Fibroblast of skin of right biceps (primary cell): ENCODE data around the gene TNFRSF19.

Source experiments
- DNase-seq: peaks from one replicate; pipeline ENCODE4 v3.0.0-alpha.2; 2013

TNFRSF19 gene

DNA sequence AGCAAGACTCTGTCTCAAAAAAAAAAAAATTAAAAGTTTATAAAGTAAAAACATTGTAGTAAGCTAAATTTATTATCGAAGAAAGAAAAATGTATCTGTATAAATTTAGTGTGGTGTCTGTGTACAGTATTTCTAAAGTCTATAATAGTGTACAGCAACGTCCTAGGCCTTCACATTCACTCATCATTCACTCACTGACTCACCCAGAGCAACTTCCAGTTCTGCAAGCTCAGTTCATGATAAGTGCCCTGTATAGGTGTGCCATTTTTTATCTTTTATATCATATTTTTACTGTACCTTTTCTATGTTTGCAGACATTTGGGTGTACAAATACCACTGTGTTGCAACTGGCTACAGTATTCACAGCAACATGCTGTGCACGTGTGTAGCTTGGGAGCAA lies 118.1 kb downstream of the TNFRSF19 start:
- DNase-seq: no peak

DNA sequence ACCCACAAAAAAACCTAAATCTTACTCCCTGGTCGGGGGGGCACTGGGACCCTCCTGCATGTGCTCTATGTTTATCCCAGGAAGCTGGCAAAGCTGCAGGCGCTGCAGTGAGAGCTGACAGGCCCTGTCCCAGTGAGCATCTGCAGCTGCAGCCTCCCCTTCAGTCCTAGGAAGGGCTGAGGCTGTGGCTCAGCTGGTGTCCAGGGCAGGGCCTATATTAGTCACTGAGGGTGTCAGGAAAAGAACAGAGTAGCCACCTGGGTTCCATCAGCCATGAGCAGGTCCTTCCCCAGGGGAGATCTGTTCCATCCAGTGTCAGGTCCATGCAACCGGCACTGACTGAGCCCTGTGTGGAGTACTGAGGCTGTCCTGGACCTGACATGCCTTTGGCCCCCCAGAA lies 120.5 kb downstream of the TNFRSF19 start:
- DNase-seq: no peak

DNA sequence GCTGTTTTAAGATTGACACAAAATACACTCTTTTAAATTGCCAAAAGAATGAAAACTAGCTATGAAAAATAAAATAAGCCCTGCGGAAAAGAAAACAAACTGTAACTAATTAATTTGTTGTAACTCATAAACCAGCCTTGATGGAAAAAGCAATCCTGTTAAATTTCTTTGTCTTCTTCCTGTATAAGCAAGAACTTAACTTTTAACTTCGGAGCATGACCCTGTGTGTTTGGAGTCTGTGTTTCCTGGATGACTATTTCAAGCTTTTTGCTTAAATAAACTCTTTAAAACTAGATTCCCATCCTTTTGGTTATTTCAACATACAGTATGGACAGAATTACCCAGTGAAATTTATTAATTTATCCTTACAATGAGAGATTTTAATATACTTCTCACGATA lies 122.6 kb downstream of the TNFRSF19 start:
- no peak for DNase-seq

DNA sequence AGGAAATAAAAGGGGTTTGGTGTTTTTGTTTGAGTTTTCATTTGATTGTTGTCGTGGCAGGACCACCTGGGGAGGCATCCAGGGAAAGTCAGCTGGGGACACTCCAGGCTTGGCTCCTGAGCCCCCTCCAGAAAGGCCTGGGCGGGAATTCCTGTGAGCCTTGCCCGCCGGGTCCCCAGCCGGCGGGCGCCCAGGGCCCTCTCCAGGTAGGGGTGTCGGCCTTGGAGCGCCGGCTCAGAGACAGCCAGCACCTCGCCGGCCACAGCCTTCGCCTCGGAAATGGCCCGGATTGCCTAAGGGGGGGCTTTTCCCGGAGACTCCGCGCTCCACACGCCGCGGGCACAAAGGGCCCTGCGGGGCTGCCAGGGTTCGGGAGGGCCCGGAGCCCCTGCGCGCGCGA lies 125.0 kb downstream of the TNFRSF19 start:
- DNase-seq: no peak

DNA sequence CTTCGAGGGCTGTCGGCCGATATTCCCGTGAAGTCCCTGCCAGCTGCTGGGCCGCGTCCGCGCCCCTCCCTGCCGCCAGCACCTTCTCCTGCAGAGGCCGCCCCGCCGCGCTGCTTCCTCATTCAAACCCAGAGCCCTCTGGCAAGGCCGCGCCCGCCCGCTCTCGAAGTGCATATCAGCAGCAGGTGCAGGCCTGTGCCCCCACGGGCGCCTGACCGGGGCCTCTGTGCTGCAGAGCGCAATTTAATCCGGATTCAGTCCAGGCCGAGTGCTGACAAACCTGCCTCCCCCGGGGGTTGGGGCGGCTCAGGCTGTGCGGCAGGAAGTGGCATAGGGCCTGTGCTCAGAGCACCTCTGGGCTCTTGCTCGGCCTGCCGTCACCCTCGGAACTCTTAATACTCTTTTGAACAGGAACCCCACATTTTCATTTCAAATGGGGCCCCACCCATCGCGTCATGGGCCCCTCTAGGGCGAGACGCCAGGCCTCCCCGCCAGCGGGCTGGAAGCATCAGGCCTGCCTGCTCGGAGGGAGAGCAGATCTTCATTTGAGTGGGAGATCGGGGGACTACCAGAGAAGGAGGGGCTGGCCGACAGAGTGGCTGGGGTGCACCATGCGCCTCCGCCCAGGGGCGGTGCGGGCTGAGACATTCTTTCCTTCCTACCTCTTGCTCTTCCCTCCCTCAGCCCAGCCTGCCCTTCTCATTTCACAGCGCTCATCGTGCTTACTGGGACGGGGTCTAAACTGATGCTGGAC lies 125.7 kb downstream of the TNFRSF19 start:
- peak; percentile 36 for DNase-seq

DNA sequence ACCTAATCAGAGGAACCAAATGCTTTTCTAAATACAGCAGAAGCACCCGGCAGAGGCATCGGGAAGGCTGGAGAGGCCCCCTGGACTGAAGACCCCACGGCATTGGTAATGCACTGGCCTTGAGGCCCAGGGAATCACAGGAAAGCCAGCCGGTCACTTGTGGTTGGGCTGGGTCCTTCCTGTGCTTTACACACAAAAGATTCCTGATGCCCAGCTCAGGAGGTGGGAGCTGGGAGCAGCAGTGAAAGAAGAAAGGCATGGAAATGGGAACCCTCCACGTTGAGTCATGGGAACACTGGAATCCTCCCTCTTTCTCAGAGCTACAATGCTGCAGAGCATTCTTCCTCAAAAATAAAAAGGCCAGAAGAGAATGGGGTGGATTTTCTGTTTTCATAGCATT lies 126.4 kb downstream of the TNFRSF19 start:
- peak; percentile 35 for DNase-seq

DNA sequence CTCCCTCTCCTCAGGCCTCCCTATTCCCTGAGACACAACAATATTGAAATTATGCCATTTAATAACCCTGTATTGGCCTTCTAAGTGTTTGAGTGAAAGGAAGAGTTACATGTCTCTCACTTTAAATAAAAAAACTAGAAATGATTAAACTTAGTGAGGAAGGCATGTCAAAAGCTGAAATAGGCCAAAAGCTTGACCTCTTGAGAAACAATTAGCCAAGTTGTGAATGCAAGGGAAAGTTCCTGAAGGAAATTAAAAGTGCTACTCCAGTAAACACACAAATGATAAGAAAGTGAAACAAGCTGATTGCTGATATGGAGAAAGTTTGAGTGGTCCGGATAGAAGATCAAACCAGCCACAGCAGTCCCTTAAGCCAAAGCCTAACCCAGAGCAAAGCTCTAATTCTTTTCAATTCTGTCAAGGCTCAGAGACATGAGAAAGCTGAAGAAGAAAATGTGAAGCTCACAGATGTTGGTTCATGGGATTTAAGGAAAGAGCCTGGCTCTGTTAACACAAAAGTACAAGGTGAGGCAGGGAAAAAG lies 127.6 kb downstream of the TNFRSF19 start:
- DNase-seq: no peak

DNA sequence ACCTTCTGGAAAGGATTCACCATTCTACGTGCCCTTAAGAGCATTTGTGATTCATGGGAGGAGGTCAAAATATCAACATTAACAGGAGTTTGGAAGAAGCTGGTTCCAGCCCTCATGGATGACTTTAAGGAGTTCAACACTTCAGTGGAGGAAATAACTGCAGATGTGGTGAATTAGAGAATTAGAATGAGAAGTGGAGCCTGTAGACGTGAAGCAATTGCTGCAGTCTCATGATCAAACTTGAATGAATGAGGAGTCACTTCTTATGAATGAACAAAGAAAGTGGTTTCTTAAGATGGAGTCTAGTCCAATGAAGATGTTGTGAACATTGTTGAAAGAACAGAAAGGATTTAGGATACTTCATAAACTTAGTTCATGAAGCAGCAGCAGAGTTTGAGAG lies 129.1 kb downstream of the TNFRSF19 start:
- no peak for DNase-seq

DNA sequence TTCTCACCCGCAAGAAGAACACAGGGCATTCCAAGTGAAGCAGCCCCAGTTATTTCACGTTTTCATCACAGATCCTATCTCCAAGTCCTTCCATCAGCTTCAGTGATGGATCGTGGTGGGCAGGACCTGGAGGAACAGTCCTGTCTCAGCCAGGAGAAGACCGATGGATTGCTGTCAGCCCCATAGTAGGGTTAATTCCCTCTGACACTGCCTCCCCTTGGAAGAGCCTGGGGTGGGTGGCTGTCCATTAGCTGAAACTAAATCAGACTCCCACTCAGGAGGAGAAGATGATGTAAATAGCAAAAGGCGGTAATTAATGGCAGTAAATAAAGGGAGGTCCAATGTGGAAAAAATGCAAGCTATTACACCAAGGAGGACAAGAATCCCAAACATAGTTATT lies 131.0 kb downstream of the TNFRSF19 start:
- DNase-seq: no peak

DNA sequence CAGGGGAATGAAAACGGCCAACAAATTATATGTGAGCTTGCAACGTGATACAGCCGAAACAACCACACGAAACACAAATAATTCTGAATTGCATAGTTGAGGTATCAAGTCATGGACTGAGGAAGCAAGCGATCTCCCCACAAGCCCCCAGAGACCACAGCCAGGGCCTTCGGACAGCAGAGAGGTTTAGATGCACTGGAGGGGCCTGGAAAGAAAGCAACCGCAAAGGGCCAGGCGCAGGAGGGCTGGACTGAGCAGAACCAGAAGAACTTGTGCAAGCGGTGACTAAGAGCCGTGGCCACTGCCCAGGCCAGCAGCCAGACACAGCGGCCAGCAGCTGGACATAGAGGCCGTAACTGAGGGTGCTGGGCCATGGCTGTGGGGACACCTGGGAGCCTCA lies 131.4 kb downstream of the TNFRSF19 start:
- DNase-seq: peak; percentile 91

DNA sequence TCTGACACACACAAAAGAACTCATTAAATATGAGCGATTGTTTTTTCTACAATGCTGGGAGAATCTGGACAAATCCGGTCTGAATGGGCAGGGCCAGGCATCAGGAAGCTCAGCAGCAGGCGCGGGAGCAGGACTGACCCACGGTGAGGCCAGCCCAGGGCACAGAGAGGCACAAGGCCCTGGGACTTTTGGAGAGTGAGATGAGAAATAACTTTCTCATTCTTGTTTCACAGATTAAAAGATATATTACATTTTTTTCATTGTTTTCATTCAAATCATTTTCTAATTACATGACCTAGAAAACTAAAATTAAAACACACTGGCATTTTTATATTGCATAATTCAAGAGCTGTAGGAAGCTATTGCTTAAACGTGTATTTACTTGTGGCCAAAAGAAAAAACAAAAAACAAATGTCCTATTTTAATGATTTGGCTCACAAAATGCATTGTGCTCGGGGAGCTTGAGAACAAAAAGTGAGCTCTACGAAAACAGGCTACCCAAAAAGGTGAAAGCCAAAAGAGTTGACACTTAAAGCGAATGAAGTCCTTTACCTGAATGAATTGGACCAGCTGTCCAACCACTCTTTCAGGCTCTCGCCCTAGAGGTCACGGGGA lies 133.1 kb downstream of the TNFRSF19 start:
- DNase-seq: no peak

DNA sequence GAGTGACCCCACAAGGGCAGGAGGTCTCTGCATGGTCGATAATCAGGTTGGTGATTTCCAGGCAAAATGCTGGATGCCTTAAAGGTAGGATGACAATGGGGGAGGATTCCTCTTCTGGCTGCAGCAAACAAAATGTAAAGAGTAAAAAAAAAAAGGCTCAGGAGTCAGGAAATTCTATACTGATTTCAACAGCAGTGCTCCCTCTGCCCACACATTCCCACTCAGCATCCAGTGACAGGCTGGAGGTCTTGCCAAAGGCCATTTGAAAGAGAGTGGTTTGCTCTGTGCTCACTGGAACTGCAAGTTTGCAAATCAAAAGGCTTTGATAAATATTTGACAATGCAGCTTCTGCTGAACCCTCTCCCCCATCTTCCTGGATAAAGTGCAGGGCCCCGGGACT lies 135.4 kb downstream of the TNFRSF19 start:
- DNase-seq: no peak

DNA sequence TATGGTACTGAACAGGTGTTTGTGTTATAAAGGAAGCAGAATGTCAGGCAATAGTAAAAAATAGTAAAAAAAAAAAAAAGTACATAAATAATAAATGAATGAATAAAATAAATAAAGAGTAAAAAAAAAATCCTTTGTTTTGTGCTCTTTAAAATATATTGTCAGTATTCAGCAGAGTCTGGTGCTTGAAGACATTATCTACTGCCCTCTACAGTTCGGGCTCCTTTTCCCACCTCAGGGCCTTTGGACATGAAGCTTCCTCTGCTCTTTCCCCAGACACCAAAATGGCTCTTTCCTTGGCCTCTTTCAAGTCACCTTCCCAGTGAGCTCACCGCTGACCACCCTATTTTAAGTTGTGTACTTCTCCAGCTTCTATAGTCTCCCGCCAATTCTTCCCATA lies 137.5 kb downstream of the TNFRSF19 start:
- DNase-seq: peak; percentile 44

DNA sequence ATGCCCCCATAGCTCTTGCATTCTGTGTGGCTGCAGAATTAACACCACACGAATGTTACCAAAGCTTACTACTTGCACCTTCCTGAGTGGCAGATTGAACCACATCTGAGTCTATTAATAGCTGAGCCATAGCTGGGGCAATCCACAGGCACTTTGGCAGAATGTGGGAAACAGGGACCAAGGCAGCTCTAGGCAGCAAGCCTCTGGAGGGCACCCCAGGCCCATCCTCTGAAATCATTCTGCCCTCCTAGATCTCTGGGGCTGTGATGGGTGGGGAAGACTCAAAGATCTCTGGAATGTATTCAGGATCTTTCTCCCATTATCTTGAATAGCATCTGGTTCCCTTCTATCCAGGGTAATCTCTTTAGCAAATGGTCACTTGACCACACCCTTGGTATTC lies 139.3 kb downstream of the TNFRSF19 start:
- no peak for DNase-seq

DNA sequence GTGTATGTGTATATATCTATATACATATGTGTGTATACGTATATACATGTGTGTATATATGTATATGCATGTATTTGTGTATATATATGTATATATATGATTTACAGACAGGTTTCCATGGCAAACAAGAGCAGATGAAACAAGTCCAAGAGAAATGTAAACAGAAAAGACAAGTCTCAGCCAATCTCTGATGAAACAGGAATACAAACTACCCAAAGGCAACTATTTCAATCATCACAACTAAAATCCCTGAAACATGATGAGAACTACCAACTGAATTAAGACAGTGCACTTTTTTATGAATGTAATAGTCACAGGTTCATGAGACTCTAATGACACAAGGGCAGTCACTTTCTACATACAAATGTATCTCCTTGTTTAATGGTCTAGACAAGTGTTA lies 140.2 kb downstream of the TNFRSF19 start:
- no peak for DNase-seq

DNA sequence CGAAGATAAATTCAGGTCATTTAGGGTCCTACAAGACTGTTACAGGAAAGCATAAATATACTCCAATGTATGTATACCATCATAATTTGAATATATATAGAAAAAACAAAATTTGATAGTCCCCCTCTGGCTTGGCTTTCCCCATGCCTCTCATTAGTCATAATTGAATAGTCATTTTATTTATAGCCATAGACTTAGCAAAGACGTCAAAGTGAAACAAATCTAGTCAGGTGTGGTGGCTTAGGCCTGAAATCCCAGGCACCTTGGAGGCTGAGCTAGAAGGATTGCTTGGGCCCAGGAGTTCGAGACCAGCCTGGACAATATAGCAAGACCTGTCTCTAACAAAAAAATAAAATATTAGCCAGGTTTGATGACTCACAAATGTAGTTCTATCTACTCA lies 141.1 kb downstream of the TNFRSF19 start:
- DNase-seq: no peak

DNA sequence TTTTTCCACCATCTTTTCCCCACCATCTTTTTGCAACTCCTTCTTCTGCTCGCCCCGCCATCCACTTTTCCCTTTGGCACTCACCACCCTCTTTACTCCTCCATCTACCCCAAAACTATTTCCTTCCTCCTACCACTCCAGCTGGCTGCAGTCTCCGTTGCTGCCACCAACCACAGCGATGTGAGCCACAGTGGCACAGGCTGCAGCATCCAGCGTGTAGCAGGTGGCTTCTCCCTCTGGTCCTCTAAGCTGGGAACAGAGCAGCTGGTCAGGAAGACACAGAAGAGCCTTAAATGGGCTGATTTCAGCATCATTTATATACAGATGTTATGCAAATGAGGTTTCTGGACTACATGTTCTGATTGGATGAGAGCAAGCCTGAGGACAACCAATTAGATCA lies 144.5 kb downstream of the TNFRSF19 start:
- no peak for DNase-seq

DNA sequence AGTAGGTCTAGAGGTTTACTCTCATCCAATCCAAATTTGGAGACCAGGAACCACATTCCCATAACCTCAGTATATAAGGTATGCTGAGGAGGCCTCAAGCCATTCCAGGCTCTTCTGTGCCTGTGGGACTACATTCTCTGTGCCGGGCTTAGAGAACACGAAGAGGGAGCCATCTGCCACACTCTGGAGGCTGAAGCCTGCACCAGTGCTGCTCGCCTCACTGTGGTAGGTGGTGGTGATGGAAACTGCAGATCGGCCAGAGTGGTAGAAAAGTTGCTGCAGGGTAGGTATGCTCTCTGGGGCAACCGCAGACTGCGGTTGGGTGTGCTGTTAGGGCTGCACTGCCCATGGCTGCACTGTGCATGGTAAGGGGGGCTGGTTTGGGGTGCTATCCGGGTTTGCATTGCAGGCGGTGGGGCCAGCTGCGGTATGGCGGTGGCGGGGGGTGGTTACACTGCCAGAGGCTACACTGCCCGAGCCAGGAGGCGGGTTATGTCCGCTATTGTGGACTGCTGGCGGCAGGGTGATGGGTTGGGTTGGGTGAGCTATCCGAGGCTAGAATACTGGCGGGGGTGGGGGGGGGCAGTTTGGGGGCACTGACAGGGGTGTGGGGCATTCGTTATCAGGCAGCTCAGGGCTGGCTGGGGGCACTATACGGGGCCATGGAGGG lies 145.0 kb downstream of the TNFRSF19 start:
- DNase-seq: no peak

DNA sequence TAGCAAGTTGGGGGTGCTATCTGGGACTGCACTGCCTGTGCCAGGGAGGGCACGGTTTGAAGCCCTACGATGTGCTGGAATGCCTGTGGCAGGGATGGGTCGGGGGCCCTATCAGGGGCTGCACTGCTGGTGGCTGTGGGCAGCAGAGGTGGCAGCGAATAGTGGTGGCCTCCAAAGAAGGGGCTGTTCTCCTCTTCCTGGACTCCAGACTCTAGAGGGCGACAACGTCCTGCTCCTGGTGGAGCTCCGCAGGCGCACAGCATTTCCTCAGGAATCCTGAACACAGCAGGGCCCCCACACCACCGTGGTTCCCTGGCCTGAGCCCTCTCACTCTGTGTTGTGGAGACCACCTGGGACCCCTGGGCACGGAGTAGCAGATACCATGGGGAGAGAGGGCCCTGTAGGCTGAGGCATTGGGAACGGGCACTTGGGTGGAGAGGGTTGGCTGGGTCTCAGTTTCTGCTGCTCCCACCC lies 145.6 kb downstream of the TNFRSF19 start:
- DNase-seq: no peak

DNA sequence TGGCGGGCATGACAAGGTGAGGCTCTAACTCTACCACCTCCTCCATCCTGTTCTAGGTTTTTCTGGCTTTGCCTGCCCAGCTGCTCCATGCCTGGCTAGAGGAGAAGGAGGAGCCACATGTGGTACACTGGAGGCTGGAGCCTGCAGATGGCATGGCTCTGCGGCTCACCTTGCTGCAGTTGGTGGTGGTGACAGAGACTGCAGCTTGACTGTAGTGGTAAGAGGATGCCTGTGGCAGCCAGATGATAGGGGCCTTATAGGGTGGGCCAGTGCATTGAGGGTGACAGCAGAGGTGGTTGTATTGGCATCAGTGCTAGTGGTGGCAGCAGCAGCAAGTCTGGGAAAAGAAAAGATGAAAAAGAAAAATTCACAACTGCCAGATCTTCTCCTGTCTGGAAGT lies 146.2 kb downstream of the TNFRSF19 start:
- DNase-seq: no peak

DNA sequence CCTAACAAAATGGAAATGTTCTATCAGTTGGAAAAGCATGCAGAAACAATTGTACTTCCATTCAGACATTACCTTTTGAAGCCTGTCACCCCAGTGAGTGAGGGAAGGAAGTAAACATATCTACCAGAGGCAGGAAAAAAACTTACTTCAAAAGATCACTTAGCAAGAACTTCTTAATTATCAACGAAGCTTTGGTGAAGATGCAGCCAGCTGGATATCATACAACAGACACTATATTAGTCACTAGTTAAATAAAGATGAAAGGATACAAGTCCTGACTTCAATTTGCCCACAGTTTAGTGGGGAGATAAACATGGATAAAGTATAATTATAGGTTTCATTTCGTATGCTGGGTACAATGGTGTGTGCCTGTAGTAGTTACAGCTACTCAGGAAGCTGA lies 148.8 kb downstream of the TNFRSF19 start:
- no peak for DNase-seq

DNA sequence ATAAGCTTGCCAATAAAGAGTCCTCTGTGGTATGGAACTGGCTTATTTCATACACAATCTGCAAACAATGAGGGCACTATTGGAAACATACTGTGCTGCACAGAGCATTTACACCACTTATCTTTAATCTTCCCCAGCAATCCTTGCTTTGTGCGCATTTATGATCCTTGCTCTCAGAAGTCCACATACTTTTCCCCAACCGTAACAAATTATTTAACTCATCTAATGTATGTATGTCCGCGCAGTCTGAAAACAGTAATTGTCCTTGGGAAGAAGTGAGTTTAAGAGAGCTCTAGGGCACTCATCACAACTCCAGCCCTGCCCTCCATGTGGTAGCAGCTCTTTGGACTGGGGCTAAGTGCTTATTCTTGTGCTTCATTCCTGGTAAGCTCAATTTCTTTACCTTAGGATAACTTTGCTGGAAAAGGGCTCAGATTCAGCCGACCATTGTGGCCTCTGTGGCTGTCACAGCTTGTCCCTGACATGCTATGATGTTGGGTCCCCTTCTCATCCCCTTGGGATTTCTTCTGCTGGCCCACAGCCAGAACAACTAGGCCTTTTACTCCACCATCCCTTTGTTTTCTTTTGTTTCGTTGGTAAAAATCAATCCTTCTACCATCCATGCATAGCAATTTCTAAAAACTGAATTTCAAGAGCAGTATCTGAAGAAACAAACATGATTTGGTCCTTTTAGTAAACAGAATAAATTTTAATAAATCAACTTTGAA lies 152.7 kb downstream of the TNFRSF19 start:
- no peak for DNase-seq

DNA sequence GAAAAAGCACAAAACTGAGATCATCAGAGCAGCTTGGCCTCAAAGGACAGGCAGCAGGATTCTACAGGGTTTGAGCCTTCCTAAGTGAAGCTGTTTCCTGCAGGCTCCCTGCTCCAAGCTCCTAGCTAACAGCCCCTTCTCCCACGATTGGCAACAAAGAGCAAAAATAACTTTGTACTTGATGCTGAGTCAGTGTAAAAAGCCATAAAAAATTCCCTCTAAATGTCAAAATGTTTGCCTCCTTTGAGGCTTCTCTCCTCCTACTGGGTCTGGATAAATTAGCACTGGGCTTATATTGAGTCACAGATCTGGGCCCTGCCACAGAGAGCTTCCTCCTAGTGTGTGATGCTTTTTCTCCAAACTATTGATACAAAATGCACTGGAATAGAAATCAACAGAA lies 153.3 kb downstream of the TNFRSF19 start:
- peak; percentile 87 for DNase-seq
